ENCODE data around the gene KIAA1671.

Gene KIAA1671

DNA sequence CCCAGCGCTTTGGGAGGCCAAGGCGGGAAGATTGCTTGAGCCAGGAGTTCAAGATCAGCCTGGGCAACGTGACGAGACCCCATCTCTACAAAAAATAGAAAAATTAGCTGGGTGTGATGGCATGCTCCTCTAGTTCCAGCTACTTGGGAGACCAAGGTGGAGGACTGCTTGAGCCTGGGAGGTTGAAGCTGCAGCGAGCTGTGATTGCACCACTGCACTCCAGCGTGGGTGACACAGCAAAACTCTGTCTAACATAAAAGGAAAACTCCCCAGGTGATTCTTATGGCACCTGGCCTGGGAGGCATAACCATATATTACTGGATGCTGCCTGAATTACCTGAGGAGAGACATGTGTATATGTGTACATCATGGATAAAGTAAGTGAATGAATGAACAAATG lies 29.1 kb downstream of the KIAA1671 start:
- no peak for DNase-seq (ENCODE audit: low read depth)

DNA sequence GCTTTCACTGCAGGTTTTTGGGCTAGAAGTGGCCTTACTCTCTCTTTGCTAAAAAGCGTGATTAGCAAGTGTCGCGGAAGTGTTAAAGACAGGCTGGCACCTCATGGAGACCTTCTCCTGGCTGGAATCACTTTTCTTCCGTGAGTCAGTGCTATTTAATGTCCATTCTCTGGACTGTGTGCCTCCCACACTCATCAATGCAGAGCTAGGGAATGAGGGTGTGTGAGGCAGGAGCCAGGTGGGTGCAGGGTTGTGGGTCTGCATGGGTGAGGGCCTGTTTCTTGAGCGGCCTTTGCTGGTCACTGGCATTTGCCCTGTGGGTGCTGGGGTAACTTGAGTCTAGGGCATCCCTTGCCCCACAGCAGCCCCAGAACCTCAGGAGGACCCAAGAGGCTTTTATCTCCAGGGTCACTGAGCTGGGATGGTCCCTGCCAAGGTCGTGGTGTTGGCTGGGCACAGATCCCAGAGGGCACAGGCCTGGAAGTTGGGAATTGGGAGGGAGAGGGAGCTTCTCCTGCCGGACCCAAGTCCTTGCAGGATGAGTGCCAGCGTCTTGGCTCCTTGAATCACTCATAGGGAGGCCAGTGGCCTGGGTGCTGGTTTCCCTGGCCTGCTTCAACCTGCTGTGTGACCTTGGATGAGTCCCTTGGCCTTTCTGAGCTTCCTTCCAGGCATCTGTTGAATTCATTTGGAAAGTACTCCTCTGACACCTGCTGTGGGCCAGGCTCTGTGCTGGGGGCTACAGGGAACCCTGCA lies 30.0 kb downstream of the KIAA1671 start:
- no peak for DNase-seq (ENCODE audit: low read depth)

DNA sequence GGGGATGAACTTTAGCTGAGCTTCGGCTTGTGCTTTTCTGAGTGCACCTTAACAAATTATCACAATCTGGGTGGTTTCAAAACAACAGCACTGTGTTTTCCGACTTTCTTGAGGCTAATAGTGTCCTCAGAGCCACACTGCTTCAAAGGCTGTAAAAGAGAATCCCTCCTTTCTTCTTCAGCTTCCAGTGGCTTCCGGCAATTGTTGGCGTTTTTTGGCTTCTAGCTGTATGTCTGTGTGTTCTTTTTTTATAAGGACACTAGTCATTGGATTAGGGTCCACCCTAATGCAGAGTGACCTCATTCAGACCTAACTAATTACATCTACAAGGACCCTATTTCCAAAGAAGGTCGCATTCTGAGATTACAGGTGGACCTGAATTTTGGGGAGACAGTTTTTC lies 30.6 kb downstream of the KIAA1671 start:
- no peak for DNase-seq (ENCODE audit: low read depth)

GRCh38 chr22:24984122-24984521 lies 31.6 kb downstream of the KIAA1671 start:
- no peak for DNase-seq (ENCODE audit: low read depth)

GRCh38 chr22:24985826-24986214 lies 33.3 kb downstream of the KIAA1671 start:
- DNase-seq (ENCODE audit: low read depth): no peak

GRCh38 chr22:24986816-24987215 lies 34.3 kb downstream of the KIAA1671 start:
- DNase-seq (ENCODE audit: low read depth): no peak

DNA sequence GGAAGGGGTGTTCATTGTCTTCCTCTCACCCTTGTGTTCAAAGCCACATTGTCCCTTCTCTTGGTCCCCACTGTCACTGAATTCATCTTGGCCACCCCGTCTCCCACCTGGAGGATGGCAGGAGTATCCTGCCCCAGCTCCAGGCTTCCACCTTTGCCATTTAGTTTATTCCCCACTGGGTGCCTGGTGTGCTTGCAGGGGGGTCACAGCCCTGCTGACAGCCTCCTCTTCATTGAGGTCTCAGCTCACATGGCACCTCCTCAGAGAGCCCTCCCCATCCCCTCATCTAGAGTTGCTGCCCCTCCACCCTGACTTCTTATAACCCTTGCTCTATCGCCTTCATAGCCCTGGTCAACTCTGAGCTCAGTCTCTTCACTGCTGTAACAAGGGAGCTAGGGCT lies 36.6 kb downstream of the KIAA1671 start:
- DNase-seq (ENCODE audit: low read depth): no peak

DNA sequence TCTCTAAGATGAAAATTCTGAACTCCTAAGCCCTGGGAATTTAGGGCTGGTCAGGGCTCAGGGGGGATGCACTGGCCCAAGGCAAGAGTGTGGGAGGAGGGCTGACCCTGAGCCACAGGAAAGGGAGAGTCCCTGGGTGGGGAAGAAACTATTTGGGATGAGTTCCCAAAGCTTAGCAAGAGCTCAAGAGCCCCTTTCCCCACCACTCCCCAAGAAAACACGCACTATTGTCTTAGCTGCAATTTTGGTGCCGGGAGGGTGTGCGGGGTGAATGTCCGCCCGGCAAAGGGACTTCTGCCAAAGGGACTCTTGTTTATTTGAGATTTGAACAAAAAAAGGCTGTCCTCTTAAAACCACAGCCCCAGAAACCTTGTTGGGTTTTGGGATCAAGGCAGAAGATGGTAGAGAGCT lies 37.0 kb downstream of the KIAA1671 start:
- DNase-seq (ENCODE audit: low read depth): no peak

DNA sequence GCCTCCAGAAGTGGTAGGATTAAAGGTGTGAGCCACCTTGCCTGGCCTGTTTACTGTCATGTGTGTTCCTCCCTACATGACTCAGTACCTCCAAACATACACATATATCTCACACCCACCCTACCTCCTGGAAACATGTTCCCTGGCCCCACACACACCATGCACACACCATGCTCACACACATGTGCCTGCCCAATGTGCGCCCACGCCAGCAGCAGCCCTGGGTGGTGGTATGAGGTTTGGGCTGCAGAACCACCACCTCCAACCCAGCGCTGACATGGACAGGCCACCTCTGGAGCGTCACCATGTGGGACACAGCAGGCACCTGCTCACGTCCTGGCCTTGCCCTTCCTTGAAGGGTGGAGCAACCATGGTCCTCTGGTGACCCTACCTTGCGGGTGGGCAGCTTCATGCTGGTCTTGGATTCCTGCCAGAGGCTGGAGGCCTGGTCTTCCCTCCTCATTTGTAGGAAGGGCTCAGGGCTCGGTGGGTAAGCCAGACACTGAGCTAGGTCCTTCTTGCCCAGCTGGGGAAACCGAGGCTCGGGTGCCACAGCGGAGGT lies 37.9 kb downstream of the KIAA1671 start:
- DNase-seq (ENCODE audit: low read depth): no peak

- no peak for DNase-seq (ENCODE audit: low read depth)
These were observed 40.4 kb downstream of the KIAA1671 start for GRCh38 chr22:24992946-24993345.

DNA sequence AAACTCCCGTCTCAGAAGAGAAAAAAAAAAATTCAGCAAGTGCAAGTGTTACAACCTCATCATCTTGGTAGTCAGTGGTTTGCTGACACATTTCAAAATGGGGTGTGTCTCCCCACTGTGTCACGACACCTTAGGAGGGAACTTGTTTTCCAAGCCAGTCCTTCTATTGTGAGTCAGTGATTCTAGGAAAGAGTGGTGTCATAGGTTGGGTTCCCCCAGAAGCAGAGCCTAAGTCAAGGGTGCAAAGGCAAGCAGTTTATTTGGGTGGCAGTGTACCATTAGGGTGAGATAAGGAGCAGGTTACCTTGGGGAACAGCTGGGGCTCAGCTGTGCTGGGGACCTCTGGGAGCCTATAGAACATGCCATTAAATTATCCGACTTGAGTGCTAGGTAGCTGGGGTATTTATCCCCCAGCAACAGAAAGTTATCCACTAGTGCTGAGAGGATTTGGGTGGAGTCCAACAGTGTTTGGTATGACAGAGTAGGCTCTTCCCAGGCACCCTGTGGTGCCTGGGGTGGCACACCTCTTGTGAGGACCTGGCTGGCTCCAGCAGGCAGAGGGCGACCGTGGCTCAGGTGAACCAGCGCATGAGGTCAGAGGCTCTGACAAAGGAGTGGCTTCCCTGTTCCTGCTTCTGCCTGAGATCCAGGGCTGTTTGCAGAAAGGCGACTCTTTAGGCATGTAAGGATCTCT lies 41.7 kb downstream of the KIAA1671 start:
- DNase-seq (ENCODE audit: low read depth): no peak

DNA sequence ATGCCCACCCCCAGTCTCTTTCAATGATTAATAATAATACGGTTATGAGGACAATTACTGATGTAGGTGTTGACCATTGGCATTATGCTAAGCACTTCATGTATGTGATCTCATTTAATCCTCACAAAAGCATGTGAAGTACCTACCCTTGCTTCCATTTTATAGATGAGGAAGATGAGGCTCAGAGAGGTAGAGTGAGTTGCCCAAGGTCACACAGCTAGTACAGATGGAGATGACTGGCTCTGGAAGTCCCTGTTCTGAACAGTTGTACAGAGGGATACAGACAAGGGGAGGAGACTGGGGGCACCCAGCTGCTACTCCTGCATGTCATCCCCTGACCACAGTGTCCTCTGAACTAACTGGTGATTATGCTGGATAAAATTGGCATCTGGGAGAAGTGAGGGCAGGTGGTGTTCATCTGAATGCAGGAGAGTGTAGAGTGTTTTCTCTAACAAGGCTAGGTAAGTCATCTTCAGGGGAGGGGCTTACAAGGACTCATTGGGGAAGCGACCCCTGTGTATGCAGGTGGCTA lies 43.2 kb downstream of the KIAA1671 start:
- DNase-seq (ENCODE audit: low read depth): no peak

DNA sequence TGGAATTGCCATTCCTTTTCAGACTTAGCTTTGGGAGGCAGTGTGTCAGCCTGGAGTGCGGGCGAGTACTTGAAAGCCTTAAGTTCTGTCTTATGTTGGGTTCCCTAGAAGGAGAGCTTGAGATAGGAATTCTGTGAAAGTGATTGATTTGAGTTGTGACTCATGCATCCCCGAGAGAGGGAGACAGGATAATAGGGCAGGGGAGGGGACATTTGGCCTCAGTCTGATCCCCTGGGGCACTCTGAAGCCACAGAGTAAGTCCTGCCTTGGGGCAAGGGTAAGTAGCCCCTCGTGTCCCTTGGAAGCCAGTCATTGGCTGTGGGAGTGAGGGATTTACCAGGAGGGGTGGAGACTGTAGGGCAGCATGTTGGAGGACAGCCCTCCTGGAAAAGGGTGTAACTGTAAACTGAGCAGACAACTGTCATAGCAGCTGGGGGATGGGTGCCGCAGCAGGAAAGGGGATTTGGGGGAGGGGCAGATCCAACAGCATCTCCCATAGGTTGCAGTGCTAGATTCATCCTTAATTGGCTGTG lies 44.0 kb downstream of the KIAA1671 start:
- no peak for DNase-seq (ENCODE audit: low read depth)

DNA sequence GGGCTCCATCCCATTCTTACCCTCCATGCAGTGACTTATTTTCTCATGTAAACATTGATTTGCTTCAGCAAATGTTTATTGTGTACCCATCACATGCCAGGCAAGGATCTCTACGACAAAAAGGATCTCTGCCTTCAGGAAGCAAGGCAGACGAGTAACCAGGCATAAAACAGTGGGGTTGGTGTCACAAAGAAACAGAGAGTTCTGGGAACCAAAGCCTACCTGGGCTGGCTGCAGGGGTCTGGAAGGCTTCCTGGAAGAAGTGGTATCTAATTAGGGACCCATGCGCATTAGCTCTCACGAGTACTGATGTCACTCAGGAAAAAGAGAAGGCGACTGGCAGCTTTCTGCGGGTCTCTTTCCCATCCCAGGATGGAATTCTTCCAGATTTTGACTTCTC lies 44.5 kb downstream of the KIAA1671 start:
- DNase-seq (ENCODE audit: low read depth): no peak

- DNase-seq (ENCODE audit: low read depth): no peak
These were observed 48.2 kb downstream of the KIAA1671 start for GRCh38 chr22:25000686-25001085.

DNA sequence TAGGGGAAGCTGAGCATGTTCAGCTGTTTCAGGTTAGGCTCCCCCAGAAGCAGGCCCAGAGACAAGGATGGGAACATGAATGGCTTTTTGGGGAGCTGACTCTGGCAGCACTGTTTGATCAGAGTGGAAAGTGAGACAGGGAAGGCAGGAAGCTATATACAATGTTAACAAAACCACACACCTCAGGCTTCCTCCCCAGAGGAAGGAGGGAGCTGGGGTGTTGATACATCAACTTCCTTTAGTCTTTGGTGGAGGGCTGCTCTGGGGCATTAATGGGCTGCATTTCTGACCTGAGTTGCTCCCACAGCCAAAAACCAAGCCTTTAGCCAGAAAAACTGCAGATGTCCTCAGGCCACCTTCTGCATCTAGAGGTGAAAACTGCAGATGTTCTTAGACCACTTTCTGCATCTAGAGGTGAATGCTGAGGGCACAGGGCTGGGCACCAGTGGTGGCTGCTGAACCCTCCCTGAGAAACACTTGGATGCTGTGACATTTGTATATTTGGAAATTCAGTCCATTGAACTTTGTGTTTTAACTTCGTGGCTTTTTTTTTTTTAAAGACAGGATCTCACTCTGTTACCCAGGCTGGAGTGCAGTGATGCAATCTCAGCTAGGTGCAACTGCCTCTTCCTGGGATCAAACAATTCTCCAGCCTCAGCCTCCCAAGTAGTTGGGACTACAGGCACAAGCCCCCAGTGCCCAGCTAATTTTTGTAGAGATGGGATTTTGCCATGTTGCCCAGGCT lies 49.9 kb downstream of the KIAA1671 start:
- DNase-seq (ENCODE audit: low read depth): no peak

DNA sequence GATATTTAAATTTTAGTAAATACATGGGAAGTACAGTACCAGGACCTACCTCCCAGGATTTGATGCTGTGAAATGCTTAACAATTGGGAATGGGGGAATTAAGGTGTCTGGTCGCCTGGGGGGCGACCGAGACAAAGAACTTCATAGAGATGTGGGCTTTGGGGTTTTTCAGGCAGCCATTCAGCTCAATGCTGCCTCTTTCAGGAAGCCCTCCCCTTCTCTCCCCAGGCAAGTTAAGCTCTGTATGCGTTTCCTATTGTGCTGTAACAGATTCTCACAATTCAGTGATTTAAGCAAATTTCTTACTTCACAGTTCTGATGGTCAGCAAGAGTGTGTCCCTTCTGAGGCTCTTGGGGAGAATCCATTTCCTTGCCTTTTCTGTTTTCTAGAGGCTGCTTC lies 53.8 kb downstream of the KIAA1671 start:
- DNase-seq (ENCODE audit: low read depth): no peak

- DNase-seq (ENCODE audit: low read depth): no peak
These were observed 55.1 kb downstream of the KIAA1671 start for GRCh38 chr22:25007444-25008106.

DNA sequence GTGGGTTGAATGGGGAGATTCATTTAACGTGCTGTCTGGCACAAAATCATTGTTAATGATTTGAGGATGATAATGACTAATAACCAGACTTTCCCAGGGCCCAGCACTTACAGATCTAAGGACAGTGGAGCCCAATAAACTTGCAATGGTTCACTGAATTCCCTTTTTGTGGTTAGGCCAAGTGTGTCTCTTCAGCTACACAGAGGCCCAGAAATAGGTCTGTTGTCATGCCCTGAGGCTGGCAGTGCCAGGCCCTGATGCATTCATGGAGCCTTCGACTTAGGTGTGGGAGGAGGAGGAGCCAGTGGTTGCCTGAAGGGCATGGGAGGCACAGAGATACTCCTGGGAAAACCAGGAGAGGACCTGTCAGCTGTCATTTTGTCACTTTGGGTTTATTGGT lies 56.1 kb downstream of the KIAA1671 start:
- DNase-seq (ENCODE audit: low read depth): no peak

DNA sequence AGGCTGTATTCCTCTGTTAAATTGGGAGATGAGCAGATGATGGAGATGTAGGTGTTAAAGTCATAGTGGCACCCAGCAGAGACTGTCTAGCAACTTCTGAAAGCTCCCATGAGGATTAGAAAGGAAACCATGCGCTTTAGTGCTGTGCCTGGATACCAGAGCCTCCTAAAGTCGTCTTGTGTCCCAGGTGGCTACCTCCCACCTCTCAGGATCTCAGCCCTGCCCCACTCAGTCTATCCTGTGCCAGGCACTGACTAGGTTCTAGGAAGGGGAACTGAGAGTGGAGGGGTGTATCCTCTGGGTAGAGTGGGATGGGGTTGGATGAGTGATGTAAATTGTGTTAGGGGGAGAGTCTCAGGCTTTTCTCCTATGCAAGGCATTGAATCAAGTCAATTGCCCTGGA lies 60.2 kb downstream of the KIAA1671 start:
- no peak for DNase-seq (ENCODE audit: low read depth)

DNA sequence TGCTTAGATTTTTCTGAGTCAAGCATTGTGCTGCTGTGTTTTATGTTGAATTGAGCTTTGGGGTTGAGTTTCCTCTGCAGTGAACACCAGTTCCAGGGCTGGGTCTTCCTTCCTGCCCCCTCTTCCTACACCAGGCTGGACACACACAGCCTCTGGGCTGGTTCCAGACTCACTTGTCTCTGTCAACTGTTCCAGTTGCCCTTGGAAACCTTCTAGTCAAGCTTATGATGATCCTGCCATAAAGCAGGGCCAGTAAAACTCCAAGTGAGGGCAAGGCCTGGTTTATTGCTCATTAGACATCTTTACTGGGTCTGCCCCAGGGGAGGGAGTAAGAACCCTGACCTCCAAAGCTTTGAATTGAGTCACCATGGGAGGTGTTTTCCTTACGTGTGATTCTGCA lies 61.1 kb downstream of the KIAA1671 start:
- no peak for DNase-seq (ENCODE audit: low read depth)

Data from stimulated activated CD8-positive, alpha-beta memory T cell treated with anti-CD3 and anti-CD28 coated beads, Interleukin-15, amount 100 ng/mL, for 1 hour (primary cell).